ENCODE data around the gene TSHR. TPM values are rescaled to one million over a fixed set of nuclear protein-coding genes. Genes with fewer than 3 reads are reported as not detected.

Gene TSHR
- total RNA-seq, 1 experiment from 2014 or later: not detected

DNA sequence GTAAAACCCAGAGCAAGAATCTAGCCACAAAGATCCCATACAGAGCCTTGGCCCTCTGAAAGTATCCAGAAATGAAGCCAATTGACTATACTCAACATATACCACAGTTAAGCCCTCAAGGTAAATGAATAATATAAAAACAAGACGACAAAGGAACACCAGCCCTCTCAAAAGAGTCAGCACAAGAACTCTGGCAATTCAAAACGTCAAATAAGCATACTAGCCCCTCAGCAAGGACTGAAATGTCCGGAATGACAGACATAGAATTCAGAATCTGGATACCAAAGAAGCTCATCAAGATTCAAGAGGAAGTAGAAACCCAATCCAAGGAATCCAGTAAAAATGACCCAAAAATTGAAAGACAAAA lies 215.4 kb downstream of the TSHR start:
- intact Hi-C loops (cut with micrococcal nuclease): loop anchor here (1.0 to 2.0 kb wide), 3 partner anchors 175 to 293 kb away; partner anchors contain the start of gene TSHR
- H3K27me3 Mint-ChIP-seq (ENCODE audit: insufficient read depth, unreplicated experiment): no peaks in the 10 kb centered on the region
- no peak for DNase-seq (ENCODE audit: unreplicated experiment)
- POLR2A ChIA-PET: interaction anchor here (0.7 to 2.3 kb wide), 9 partner anchors 10 to 529 kb away, joined by 3 to 17 read pairs (median 4); no protein-coding TSS in a partner anchor
- no peaks in the 10 kb centered on the region for H3K36me3 Mint-ChIP-seq (ENCODE audit: insufficient read depth, unreplicated experiment)
- CTCF ChIA-PET: interaction anchor here (0.6 to 5.0 kb wide), 34 partner anchors 10 to 308 kb away, joined by 3 to 60 read pairs (median 4); partner anchors contain the start of gene TSHR
- TF ChIP-seq, protein P1, sequence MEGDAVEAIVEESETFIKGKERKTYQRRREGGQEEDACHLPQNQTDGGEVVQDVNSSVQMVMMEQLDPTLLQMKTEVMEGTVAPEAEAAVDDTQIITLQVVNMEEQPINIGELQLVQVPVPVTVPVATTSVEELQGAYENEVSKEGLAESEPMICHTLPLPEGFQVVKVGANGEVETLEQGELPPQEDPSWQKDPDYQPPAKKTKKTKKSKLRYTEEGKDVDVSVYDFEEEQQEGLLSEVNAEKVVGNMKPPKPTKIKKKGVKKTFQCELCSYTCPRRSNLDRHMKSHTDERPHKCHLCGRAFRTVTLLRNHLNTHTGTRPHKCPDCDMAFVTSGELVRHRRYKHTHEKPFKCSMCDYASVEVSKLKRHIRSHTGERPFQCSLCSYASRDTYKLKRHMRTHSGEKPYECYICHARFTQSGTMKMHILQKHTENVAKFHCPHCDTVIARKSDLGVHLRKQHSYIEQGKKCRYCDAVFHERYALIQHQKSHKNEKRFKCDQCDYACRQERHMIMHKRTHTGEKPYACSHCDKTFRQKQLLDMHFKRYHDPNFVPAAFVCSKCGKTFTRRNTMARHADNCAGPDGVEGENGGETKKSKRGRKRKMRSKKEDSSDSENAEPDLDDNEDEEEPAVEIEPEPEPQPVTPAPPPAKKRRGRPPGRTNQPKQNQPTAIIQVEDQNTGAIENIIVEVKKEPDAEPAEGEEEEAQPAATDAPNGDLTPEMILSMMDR (IDR thresholded peaks at IDR 0.05; ENCODE audit: unreplicated experiment): no peak
- peak overlapping the region; percentile 80 for H3K4me3 Mint-ChIP-seq (ENCODE audit: unreplicated experiment)
- TSS peak; percentile 90 for BruUV-seq (replicated peaks)
- H3K9me3 Mint-ChIP-seq (ENCODE audit: unreplicated experiment): no peaks in the 10 kb centered on the region
- peaks cover 13% of the 10 kb centered on the region for H3K4me1 Mint-ChIP-seq (ENCODE audit: insufficient read depth, unreplicated experiment)
- H3K27ac Mint-ChIP-seq (ENCODE audit: low read depth, unreplicated experiment): peak overlapping the region; percentile 78

DNA sequence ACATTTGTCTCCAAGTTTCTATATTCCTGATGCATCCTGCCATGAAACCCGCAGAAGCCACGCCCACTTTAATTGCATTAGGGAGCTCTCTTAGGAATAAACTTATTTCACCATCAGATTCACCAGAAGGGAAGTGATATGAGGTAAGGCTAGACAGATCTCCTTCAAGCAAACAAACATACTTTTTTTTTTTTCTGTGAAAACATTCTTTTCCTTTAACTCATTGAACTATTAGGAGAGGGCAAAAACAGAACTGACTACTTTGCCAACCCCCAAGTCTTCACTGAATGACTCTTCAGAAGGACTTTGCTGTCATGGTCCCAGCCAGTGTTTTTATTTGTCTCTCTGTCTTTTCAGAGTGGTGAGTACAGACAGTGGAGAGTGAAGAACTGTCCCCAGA lies 216.9 kb downstream of the TSHR start:
- H3K9me3 Mint-ChIP-seq (ENCODE audit: unreplicated experiment): no peaks in the 10 kb centered on the region
- no peak overlapping the region for H3K4me3 Mint-ChIP-seq (ENCODE audit: unreplicated experiment)
- H3K4me1 Mint-ChIP-seq (ENCODE audit: insufficient read depth, unreplicated experiment): peaks cover 13% of the 10 kb centered on the region
- CTCF ChIA-PET: interaction anchor here (0.6 to 5.0 kb wide), 10 partner anchors 9 to 292 kb away, joined by 3 to 60 read pairs (median 4); no protein-coding TSS in a partner anchor
- peak; percentile 35 for DNase-seq (ENCODE audit: unreplicated experiment)
- no TSS peak for BruUV-seq (replicated peaks)
- no peaks in the 10 kb centered on the region for H3K27me3 Mint-ChIP-seq (ENCODE audit: insufficient read depth, unreplicated experiment)
- intact Hi-C loops (cut with micrococcal nuclease): no loop called here
- H3K27ac Mint-ChIP-seq (ENCODE audit: low read depth, unreplicated experiment): no peak overlapping the region
- POLR2A ChIA-PET: interaction anchor here (0.6 kb wide), 2 partner anchors 10 to 24 kb away, joined by 3 read pairs; no protein-coding TSS in a partner anchor
- no peaks in the 10 kb centered on the region for H3K36me3 Mint-ChIP-seq (ENCODE audit: insufficient read depth, unreplicated experiment)
- TF ChIP-seq, protein P1 (IDR thresholded peaks at IDR 0.05; ENCODE audit: unreplicated experiment): no peak

DNA sequence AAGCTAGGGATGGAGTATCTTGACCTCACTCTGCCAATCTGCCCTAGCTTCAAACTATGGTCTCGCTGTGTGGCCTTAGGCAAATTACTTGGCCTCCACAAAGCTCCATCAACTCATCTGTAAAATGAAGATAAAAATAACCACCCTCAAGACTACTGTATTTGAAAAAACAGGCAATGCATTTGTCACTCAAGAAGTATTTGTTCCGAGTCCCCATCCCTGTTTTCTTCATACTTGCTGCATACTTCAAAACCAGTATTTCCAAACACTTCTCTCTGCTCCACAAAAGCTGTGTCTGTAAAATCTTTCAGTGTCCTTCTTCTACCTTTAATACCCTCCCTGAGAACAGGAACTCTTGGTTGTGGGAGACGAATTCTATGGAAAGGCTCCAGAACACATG lies 217.5 kb downstream of the TSHR start:
- DNase-seq (ENCODE audit: unreplicated experiment): no peak
- H3K4me1 Mint-ChIP-seq (ENCODE audit: insufficient read depth, unreplicated experiment): peaks cover 13% of the 10 kb centered on the region
- ChIA-PET CTCF (interaction anchor here (0.6 to 5.0 kb wide), 9 partner anchors 9 to 292 kb away, joined by 3 to 60 read pairs (median 5); no protein-coding TSS in a partner anchor), POLR2A (interaction anchor here (0.6 to 0.7 kb wide), 2 partner anchors 23 to 212 kb away, joined by 3 read pairs; no protein-coding TSS in a partner anchor)
- no TSS peak for BruUV-seq (replicated peaks)
- H3K27ac Mint-ChIP-seq (ENCODE audit: low read depth, unreplicated experiment): no peak overlapping the region
- H3K4me3 Mint-ChIP-seq (ENCODE audit: unreplicated experiment): no peak overlapping the region
- TF ChIP-seq, protein P1 (IDR thresholded peaks at IDR 0.05; ENCODE audit: unreplicated experiment): no peak
- intact Hi-C loops (cut with micrococcal nuclease): no loop called here
- no peaks in the 10 kb centered on the region for H3K27me3 Mint-ChIP-seq (ENCODE audit: insufficient read depth, unreplicated experiment)
- H3K36me3 Mint-ChIP-seq (ENCODE audit: insufficient read depth, unreplicated experiment): no peaks in the 10 kb centered on the region
- H3K9me3 Mint-ChIP-seq (ENCODE audit: unreplicated experiment): no peaks in the 10 kb centered on the region

DNA sequence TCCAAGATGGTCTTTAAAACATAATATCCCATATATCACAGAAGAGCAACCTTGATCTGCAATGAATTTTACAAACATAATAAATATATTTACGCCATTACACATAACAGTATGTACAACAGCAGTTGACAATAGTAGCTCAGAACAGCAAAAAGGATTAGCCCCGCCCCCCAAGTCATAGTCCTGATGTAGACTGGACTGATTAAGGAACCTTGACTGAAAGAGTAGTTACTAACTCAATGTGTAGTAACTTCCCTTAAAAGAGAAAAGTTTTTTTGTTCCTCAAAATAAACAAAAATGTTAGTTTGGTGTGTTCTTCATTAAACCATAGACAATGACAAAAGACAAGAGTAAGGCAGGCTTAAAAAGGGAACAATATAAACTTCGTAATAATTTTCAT lies 220.8 kb downstream of the TSHR start:
- CTCF ChIA-PET: interaction anchor here (0.6 to 3.7 kb wide), 3 partner anchors 180 to 1183 kb away, joined by 3 to 19 read pairs (median 3); no protein-coding TSS in a partner anchor
- BruUV-seq (replicated peaks): no TSS peak

More for the DNA sequence above, 220.8 kb downstream of the TSHR start:
- Mint-ChIP-seq H3K4me3 (ENCODE audit: unreplicated experiment) (no peak overlapping the region), H3K9me3 (ENCODE audit: unreplicated experiment) (no peaks in the 10 kb centered on the region), H3K36me3 (ENCODE audit: insufficient read depth, unreplicated experiment) (peaks cover 11% of the 10 kb centered on the region), H3K4me1 (ENCODE audit: insufficient read depth, unreplicated experiment) (no peaks in the 10 kb centered on the region), H3K27me3 (ENCODE audit: insufficient read depth, unreplicated experiment) (no peaks in the 10 kb centered on the region), H3K27ac (ENCODE audit: low read depth, unreplicated experiment) (no peak overlapping the region)
- TF ChIP-seq, protein P1 (IDR thresholded peaks at IDR 0.05; ENCODE audit: unreplicated experiment): no peak
- DNase-seq (ENCODE audit: unreplicated experiment): no peak
- intact Hi-C loops (cut with micrococcal nuclease): no loop called here
- POLR2A ChIA-PET: interaction anchor here (0.8 kb wide), 1 partner anchor 12 kb away, joined by 3 read pairs; no protein-coding TSS in a partner anchor

All from MCF 10A (cell line).